HCT116 (cell line): ENCODE measurements around the gene ITGAV. TPM values are rescaled to one million over a fixed set of nuclear protein-coding genes. Genes with fewer than 3 reads are reported as not detected.

Source experiments
- ATAC-seq: fragments of 200-7000 bp; cut with Tn5 transposase; 2 replicates; pipeline ENCODE4 v1.9.1; 2020; ENCODE audit warnings: mild to moderate bottlenecking, moderate library complexity
- BruUV-seq: library from RNA; stranded (reverse); fragments of 400-500 nt; replicated peaks from 2 replicates; lab custom pipeline; 2021; lab: Mats Ljungman, UMichigan
- CTCF ChIA-PET: fragments of 300-600 bp; sonication (Branson Sonifier 250); formaldehyde crosslinking; loops from one replicate; lab custom pipeline; 2021; ENCODE audit warnings: antibody characterized with exemption; lab: Charles Lee
- POLR2A ChIA-PET: fragments of 300-600, 350-600 bp; sonication (Branson Sonifier 250); formaldehyde crosslinking; loops from one replicate; lab custom pipeline; 2021; ENCODE audit warnings: antibody characterized with exemption; lab: Charles Lee
- RAD21 ChIA-PET, 2 experiments: fragments of 300-600 bp; sonication (Branson Sonifier 250); formaldehyde crosslinking; loops; one replicate each; lab custom pipeline; 2023; ENCODE audit warnings: low total read pairs in 2 of 2; ENCODE audit not compliant: uncharacterized antibody in 2 of 2, unreplicated experiment in 2 of 2, low non-redundant PET in 1 of 2; lab: Charles Lee
- DNase-seq: peaks from one replicate; pipeline ENCODE4 v3.0.0-alpha.2; 2010; ENCODE audit warnings: low read depth, low spot score
- H2AFZ ChIP-seq: fragments of 200-600 bp; shearing (Covaris generic), sonication (generic); 2 replicates; pipeline ENCODE4 v1.6.1; 2017; ENCODE audit warnings: low read depth, mixed run types, mixed read lengths, antibody characterized with exemption, low read length; ENCODE audit not compliant: poor library complexity, severe bottlenecking
- H3K27ac ChIP-seq: 2 replicates; pipeline ENCODE4 v1.5.1; 2012; ENCODE audit warnings: low read depth, low read length
- H3K27me3 ChIP-seq: fragments of 200-600 bp; sonication (generic); 2 replicates; pipeline ENCODE4 v1.6.1; 2016; ENCODE audit warnings: mixed run types, low read length, mixed read lengths; ENCODE audit not compliant: insufficient read depth
- H3K36me3 ChIP-seq, 2 experiments: fragments of 200-500 bp in 1 of 2; fragments of 200-600 bp in 1 of 2; sonication (Bioruptor generic) in 1 of 2; sonication (generic) in 1 of 2; 2 replicates each; pipeline versions ENCODE4 v1.5.1 to v1.6.1; 2014 to 2016; ENCODE audit warnings: low read length in 2 of 2, inconsistent platforms in 1 of 2, mixed read lengths in 1 of 2, mixed run types in 1 of 2; ENCODE audit not compliant: insufficient read depth in 2 of 2, control insufficient read depth in 1 of 2
- H3K4me1 ChIP-seq, 2 experiments: fragments of 200-600 bp in 1 of 2; sonication (generic) in 1 of 2; 2 replicates each; pipeline versions ENCODE4 v1.5.1 to v1.6.1; 2012 to 2017; ENCODE audit warnings: low read length in 2 of 2, inconsistent platforms in 1 of 2, mild to moderate bottlenecking in 1 of 2, mixed read lengths in 1 of 2, mixed run types in 1 of 2, moderate library complexity in 1 of 2; ENCODE audit not compliant: insufficient read depth in 2 of 2, control insufficient read depth in 1 of 2
- H3K4me2 ChIP-seq: fragments of 200-600 bp; sonication (generic); 2 replicates; pipeline ENCODE4 v1.6.1; 2017; ENCODE audit warnings: mixed run types, low read length, mixed read lengths
- H3K4me3 ChIP-seq, 2 experiments: fragments of 200-600 bp in 1 of 2; sonication (generic) in 1 of 2; replicated peaks in 1 of 2; 2 replicates each; pipeline ENCODE4 v1.5.1; 2011 to 2016; ENCODE audit warnings: low read length in 2 of 2, control low read depth in 1 of 2, low read depth in 1 of 2, mild to moderate bottlenecking in 1 of 2, mixed read lengths in 1 of 2, mixed run types in 1 of 2
- H3K79me2 ChIP-seq: fragments of 200-600 bp; sonication (generic); 2 replicates; pipeline ENCODE4 v1.6.1; 2017; ENCODE audit warnings: mild to moderate bottlenecking, mixed run types, low read length, moderate library complexity, mixed read lengths; ENCODE audit not compliant: insufficient read depth
- H3K9ac ChIP-seq: fragments of 200-600 bp; sonication (generic); 2 replicates; pipeline ENCODE4 v1.6.1; 2016; ENCODE audit warnings: low read length, mixed read lengths
- H3K9me2 ChIP-seq: fragments of 200-600 bp; sonication (generic), shearing (Covaris generic); 2 replicates; pipeline ENCODE4 v1.6.1; 2017; ENCODE audit warnings: mixed run types, mild to moderate bottlenecking, moderate library complexity; ENCODE audit not compliant: insufficient read depth
- H3K9me3 ChIP-seq, 2 experiments: fragments of 200-500 bp in 1 of 2; fragments of 200-600 bp in 1 of 2; sonication (Bioruptor generic) in 1 of 2; sonication (generic) in 1 of 2; 2 replicates each; pipeline ENCODE4 v1.6.1; 2014 to 2017; ENCODE audit warnings: low read length in 2 of 2, mixed read lengths in 2 of 2, inconsistent platforms in 1 of 2, low read depth in 1 of 2, mild to moderate bottlenecking in 1 of 2, mixed run types in 1 of 2, moderate library complexity in 1 of 2; ENCODE audit not compliant: control insufficient read depth in 1 of 2, insufficient read depth in 1 of 2
- H4K20me1 ChIP-seq: fragments of 200-600 bp; sonication (generic), shearing (Covaris generic); 2 replicates; pipeline ENCODE4 v1.6.1; 2017; ENCODE audit warnings: mixed run types, mild to moderate bottlenecking, moderate library complexity; ENCODE audit not compliant: insufficient read depth
- CBX3 ChIP-seq: IDR thresholded peaks from 2 replicates; pipeline ENCODE4 v1.6.1; 2012; ENCODE audit warnings: low read depth
- EGR1 ChIP-seq: IDR thresholded peaks from 2 replicates; pipeline ENCODE4 v1.6.1; 2012; ENCODE audit warnings: low read depth
- EZH2 ChIP-seq: fragments of 200-600 bp; sonication (generic); IDR thresholded peaks from 2 replicates; pipeline ENCODE4 v1.6.1; 2017; ENCODE audit warnings: antibody characterized with exemption, mixed run types
- EZH2phosphoT487 ChIP-seq: fragments of 200-600 bp; IDR thresholded peaks from 2 replicates; pipeline ENCODE4 v1.6.1; 2018; ENCODE audit warnings: antibody characterized with exemption, borderline replicate concordance
- FOSL1 ChIP-seq: IDR thresholded peaks from 2 replicates; pipeline ENCODE4 v1.6.1; 2012; ENCODE audit warnings: low read depth
- POLR2AphosphoS5 ChIP-seq: IDR thresholded peaks from 2 replicates; pipeline ENCODE4 v1.6.1; 2011; ENCODE audit warnings: mild to moderate bottlenecking, low read depth, low read length, moderate library complexity
- RAD21 ChIP-seq: IDR thresholded peaks from 2 replicates; pipeline ENCODE4 v1.6.1; 2012; ENCODE audit warnings: low read depth, mild to moderate bottlenecking
- SIN3A ChIP-seq: IDR thresholded peaks from 2 replicates; pipeline ENCODE4 v1.6.1; 2012; ENCODE audit warnings: low read depth
- YY1 ChIP-seq: IDR thresholded peaks from 2 replicates; pipeline ENCODE4 v1.6.1; 2011; ENCODE audit warnings: low read length, low read depth, moderate library complexity, mild to moderate bottlenecking; ENCODE audit not compliant: insufficient replicate concordance; ENCODE audit errors: extremely low read depth
- ZFX ChIP-seq: fragments of 450-650 bp; IDR thresholded peaks from 2 replicates; pipeline ENCODE4 v1.6.1; 2017
- intact Hi-C: fragments of 100-400 bp; cut with micrococcal nuclease; formaldehyde crosslinking; loops from 2 replicates; pipeline ENCODE4 v1.10.0; 2022
- total RNA-seq: library from RNA; stranded (reverse); gene quantifications from one replicate; pipeline ENCODE4 v1.2.1, GENCODE V29; 2021; ENCODE audit not compliant: unreplicated experiment
- TF ChIP-seq, protein P1 (sequence below): IDR thresholded peaks from 2 replicates; pipeline ENCODE4 v1.6.1; 2011; ENCODE audit warnings: mild to moderate bottlenecking, low read length, moderate library complexity; ENCODE audit not compliant: insufficient replicate concordance; ENCODE audit errors: extremely low read depth
- TF ChIP-seq, protein P2 (sequence below), 3 experiments: fragments of 200-600 bp in 1 of 3; sonication (generic) in 1 of 3; IDR thresholded peaks in 2 of 3; conservative IDR thresholded peaks in 1 of 3; 2 replicates each; pipeline ENCODE4 v1.5.1; 2012 to 2017; ENCODE audit warnings: low read depth in 2 of 3, low read length in 2 of 3, antibody characterized with exemption in 1 of 3, borderline replicate concordance in 1 of 3, control low read depth in 1 of 3, mild to moderate bottlenecking in 1 of 3, mixed read lengths in 1 of 3, mixed run types in 1 of 3, moderate library complexity in 1 of 3; ENCODE audit not compliant: insufficient read depth in 1 of 3
- TF ChIP-seq, protein P3 (sequence below): IDR thresholded peaks from 2 replicates; pipeline ENCODE4 v1.6.1; 2012

The ITGAV gene
- total RNA-seq, 1 experiment from 2014 or later: 36.3 TPM

DNA sequence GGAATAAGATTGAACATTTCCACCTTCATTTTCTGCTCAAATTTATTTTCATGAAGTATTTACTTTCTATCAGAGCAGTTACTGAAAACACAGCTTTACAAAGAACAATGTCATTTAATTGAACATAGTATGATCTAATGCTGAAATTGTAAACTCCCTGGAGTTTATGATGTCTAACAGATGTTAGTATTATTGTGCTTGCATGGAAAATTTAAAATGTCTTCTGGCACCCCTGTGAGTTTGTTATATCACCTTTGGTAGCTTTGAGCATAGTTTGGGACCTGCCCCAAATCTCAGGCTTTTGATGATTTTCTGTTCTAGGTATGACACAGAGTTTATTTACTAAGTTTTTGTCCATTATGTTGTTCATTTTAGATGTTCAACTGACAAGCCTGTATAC is 132.1 kb downstream of the ITGAV start (continued):
- TF ChIP-seq, protein P1, sequence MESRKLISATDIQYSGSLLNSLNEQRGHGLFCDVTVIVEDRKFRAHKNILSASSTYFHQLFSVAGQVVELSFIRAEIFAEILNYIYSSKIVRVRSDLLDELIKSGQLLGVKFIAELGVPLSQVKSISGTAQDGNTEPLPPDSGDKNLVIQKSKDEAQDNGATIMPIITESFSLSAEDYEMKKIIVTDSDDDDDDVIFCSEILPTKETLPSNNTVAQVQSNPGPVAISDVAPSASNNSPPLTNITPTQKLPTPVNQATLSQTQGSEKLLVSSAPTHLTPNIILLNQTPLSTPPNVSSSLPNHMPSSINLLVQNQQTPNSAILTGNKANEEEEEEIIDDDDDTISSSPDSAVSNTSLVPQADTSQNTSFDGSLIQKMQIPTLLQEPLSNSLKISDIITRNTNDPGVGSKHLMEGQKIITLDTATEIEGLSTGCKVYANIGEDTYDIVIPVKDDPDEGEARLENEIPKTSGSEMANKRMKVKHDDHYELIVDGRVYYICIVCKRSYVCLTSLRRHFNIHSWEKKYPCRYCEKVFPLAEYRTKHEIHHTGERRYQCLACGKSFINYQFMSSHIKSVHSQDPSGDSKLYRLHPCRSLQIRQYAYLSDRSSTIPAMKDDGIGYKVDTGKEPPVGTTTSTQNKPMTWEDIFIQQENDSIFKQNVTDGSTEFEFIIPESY: no peak
- no peak for TF ChIP-seq EZH2
- no peak for TF ChIP-seq ZFX
- TF ChIP-seq, protein P2, sequence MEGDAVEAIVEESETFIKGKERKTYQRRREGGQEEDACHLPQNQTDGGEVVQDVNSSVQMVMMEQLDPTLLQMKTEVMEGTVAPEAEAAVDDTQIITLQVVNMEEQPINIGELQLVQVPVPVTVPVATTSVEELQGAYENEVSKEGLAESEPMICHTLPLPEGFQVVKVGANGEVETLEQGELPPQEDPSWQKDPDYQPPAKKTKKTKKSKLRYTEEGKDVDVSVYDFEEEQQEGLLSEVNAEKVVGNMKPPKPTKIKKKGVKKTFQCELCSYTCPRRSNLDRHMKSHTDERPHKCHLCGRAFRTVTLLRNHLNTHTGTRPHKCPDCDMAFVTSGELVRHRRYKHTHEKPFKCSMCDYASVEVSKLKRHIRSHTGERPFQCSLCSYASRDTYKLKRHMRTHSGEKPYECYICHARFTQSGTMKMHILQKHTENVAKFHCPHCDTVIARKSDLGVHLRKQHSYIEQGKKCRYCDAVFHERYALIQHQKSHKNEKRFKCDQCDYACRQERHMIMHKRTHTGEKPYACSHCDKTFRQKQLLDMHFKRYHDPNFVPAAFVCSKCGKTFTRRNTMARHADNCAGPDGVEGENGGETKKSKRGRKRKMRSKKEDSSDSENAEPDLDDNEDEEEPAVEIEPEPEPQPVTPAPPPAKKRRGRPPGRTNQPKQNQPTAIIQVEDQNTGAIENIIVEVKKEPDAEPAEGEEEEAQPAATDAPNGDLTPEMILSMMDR (IDR thresholded peaks at IDR 0.05 in 2 of 3, conservative IDR thresholded peaks at IDR 0.05 in 1 of 3; ENCODE audit: borderline replicate concordance in 1 of 3, insufficient read depth in 1 of 3, low read depth in 2 of 3, low read length in 2 of 3): no peak
- TF ChIP-seq FOSL1: no peak
- no peak for TF ChIP-seq POLR2AphosphoS5
- TF ChIP-seq EGR1: no peak
- TF ChIP-seq EZH2phosphoT487: no peak
- TF ChIP-seq SIN3A: no peak
- no peak for TF ChIP-seq YY1
- TF ChIP-seq RAD21: no peak
- TF ChIP-seq, protein P3, sequence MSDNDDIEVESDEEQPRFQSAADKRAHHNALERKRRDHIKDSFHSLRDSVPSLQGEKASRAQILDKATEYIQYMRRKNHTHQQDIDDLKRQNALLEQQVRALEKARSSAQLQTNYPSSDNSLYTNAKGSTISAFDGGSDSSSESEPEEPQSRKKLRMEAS: no peak

DNA sequence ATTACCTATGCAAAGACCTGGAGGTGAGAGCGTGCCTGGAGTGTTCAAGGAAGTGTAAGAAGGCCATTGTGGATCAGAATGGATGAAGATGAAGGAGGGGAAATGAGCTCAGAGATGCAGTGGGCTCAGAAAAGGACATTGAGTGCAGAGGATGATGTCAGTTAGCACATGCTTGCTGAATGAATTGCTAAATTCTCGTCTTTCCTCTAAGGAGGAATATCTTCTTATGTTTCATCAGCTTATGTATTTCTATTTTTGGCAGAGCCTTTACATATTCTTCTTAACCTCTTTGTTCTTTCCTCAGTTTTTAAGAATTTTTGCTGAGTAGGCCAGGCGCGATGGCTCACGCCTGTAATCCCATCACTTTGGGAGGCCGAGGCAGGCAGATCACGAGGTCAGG is 134.9 kb downstream of the ITGAV start:
- intact Hi-C loops: no loop called here
- H3K4me3 ChIP-seq: no peak overlapping the region
- no TSS peak for BruUV-seq
- no peaks in the 10 kb centered on the region for H3K4me1 ChIP-seq
- H3K9me3 ChIP-seq: no peaks in the 10 kb centered on the region
- H3K9me2 ChIP-seq: no peaks in the 10 kb centered on the region; the same call in 1 of the 2 replicates
- H3K27ac ChIP-seq: no peak overlapping the region
- H3K36me3 ChIP-seq: no peaks in the 10 kb centered on the region
- no peak overlapping the region for H3K9ac ChIP-seq
- H4K20me1 ChIP-seq: no peaks in the 10 kb centered on the region
- TF ChIP-seq, protein P2 (IDR thresholded peaks at IDR 0.05 in 2 of 3, conservative IDR thresholded peaks at IDR 0.05 in 1 of 3; ENCODE audit: borderline replicate concordance in 1 of 3, insufficient read depth in 1 of 3, low read depth in 2 of 3, low read length in 2 of 3): no peak
- no peak for TF ChIP-seq CBX3
- ChIA-PET POLR2A (no interaction called here), RAD21 (no interaction called here), CTCF (no interaction called here)
- ATAC-seq (no peak), DNase-seq (no peak)
- no peak overlapping the region for H3K4me2 ChIP-seq
- no peak overlapping the region for H2AFZ ChIP-seq
- H3K79me2 ChIP-seq: no peaks in the 10 kb centered on the region
- H3K27me3 ChIP-seq: no peaks in the 10 kb centered on the region
